ENCODE data around the gene RND3.
A peak's percentile ranks its signal among the peaks of the same experiment; 100 is the strongest.

The RND3 gene

DNA sequence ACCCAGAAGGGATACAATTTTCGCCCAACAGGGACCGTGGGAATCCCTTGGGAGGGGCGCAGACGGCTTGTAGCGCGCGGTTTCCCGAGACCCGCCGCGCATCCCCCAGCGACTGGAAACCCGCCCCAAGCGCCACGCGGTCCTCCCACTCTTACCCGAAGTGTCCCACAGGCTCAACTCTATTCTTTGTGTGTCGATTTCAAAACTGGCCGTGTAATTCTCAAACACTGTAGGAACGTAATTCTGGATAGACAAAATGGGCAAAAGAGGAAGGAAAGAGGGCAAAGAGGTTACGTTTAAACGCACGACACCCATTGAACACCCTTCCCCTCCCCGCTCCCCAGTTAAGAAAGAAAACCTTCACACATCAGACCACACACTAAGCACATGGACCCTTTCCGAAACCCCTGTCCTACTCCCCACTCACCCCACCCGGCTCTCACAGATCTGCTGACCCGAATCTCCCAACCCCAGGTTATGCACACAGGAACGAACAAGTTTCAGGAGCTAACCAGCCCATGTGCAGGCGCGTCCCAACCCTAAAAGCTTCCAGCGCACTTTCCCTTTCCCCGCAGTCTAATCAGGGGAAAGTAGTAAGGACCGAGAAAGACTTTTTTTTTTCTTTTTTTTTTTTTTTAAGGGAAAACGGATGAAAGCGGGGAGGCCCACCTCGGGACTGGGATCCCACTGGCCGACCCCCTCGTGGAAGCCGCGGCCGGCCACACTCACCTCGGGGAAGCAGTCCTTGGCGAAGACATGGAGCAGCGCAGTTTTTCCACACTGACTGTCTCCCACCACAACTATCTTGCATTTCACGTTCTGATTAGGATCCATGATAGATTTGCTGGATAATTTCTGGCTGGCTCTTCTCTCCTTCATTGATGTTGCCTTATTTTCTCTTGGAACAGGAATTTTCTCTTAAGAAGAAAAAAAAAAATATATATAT is 655 bp downstream of the RND3 start:
- DNase-seq (ENCODE audit: extremely low spot score): peak; percentile 34
- peak; percentile 65; the same call in 1 of the 2 replicates for TF ChIP-seq TARDBP (IDR thresholded peaks at IDR 0.05)
- TF ChIP-seq NFRKB (IDR thresholded peaks at IDR 0.05): no peak
- TF ChIP-seq L3MBTL2 (conservative IDR thresholded peaks at IDR 0.05): peak; percentile 37; the same call in 1 of the 2 replicates
- peak; percentile 7; the same call in 1 of the 2 replicates for TF ChIP-seq ZNF384 (IDR thresholded peaks at IDR 0.05)
- POLR2A ChIA-PET: interaction anchor here (0.7 kb wide), 2 partner anchors 79 to 104 kb away, joined by 3 read pairs; no protein-coding TSS in a partner anchor
- CTCF ChIA-PET: interaction anchor here (0.6 to 0.7 kb wide), 2 partner anchors 20 to 264 kb away, joined by 3 to 5 read pairs; no protein-coding TSS in a partner anchor

DNA sequence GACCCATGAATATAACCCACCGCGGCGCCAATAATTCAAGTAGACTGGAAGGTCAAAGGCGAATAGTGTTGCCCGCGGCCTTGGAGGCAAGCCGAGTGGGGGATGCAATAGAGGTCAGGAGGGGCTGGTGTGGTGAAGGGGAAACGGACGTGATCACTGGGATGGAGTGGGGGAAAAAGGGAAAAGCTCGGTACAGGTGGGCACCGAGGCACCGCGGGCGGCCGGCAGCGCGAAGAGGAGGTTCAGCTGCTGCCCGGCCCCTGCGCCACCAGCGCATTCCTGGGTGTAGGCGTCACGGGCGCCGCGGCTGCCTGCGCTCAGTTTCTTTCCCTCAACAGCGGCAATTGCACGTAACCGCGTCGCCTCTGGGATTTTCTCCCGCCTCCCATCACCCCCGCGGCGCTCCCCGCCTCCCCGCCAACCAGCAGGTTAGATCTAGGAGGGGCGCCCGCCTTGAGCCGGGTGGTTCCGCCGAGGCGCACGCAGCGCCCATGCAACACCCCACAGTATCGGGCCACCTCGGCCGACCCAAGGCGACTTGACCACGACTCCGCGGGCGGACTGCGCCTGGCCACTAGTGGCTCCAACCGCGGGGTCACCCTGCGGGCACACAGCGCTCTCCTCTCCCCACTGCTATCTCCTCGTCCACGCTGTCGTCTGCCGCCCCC is 1.5 kb downstream of the RND3 start:
- CTCF ChIA-PET: interaction anchor here (0.9 kb wide), 1 partner anchor 359 kb away, joined by 3 read pairs; no protein-coding TSS in a partner anchor
- TF ChIP-seq ARNT (IDR thresholded peaks at IDR 0.05): 0 out of 2 replicates have a peak, but pooled peaks have one; percentile 5
- TF ChIP-seq ZNF384 (IDR thresholded peaks at IDR 0.05): no peak
- TF ChIP-seq SUZ12 (IDR thresholded peaks at IDR 0.05): no peak
- peak; percentile 57 for DNase-seq (ENCODE audit: extremely low spot score)
- POLR2A ChIA-PET: interaction anchor here (1.2 kb wide), 1 partner anchor 134 kb away, joined by 4 read pairs; no protein-coding TSS in a partner anchor

DNA sequence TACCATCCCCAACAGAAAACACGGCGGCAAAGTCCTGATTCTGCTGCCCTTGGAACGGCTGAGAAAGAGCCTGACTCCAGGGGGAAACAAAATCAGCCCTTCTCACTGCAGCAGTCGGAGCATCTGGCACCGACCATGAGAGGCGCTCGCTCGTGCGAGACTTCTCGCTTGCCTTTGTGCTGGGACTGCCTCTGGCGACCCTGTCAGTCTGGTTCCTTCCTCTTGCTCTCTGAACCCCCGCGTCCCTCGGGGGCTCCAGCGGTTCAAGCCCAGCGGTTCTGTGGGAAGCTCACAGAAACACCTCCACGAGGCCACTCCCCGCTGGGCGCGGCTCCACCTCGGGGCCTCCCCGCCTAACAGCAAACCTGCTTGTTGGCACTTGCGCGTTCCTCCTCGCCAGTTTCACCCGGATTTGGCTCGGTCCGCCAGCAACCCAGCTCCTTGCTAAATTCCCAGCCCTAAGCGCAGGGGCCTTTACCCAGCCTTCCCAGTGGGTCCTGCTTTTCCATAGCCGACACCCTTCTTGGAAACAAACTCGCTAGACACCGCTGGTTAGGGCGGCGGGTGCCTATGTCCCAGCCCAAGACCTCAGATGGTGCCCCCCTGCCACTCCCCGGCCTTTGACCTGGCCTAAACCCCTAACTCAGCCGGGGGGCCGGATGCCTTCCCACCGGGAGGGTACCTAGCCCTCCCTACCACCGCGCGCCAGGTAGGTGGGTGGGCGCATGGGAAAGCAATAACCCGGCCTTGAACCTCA is 2.2 kb downstream of the RND3 start:
- CTCF ChIA-PET: interaction anchor here (0.9 kb wide), 1 partner anchor 358 kb away, joined by 3 read pairs; no protein-coding TSS in a partner anchor
- POLR2A ChIA-PET: interaction anchor here (1.2 kb wide), 1 partner anchor 135 kb away, joined by 4 read pairs; no protein-coding TSS in a partner anchor
- DNase-seq (ENCODE audit: extremely low spot score): peak; percentile 54
- TF ChIP-seq LEF1 (IDR thresholded peaks at IDR 0.05; ENCODE audit: borderline replicate concordance): no peak

DNA sequence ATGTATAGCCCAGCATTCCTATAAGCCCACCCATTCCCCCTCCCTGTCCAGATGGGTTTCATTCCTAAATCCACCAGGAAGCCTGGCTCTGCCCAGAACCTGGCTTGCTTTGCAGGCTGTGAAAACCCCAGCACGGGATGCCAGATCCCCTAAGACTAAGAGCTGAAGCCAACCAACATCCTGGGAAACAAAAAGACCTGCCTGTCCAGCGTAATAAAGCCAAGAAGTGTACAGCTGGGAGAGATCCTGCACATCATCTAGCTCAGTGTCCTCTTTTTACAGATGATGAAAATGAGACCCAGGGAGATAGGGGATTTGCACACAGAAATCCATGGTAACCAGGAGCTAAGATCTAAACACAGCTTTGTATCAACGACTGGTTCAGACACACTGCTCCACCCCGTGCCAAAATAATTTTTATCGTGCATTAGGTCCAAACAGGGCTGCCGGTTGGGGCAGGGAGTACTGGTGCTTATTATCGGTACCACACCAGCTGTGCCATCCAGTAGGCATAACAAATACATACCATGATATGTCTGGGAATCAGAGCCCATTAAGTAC is 2.9 kb downstream of the RND3 start:
- ChIA-PET POLR2A (no interaction called here), CTCF (no interaction called here)
- no peak for TF ChIP-seq SP1 (IDR thresholded peaks at IDR 0.05)
- TF ChIP-seq TARDBP (IDR thresholded peaks at IDR 0.05): no peak
- TF ChIP-seq HDGF (IDR thresholded peaks at IDR 0.05; ENCODE audit: borderline replicate concordance): no peak
- TF ChIP-seq BHLHE40 (IDR thresholded peaks at IDR 0.05; ENCODE audit: borderline replicate concordance): no peak
- no peak for TF ChIP-seq ZNF384 (IDR thresholded peaks at IDR 0.05)
- TF ChIP-seq CTBP1 (IDR thresholded peaks at IDR 0.05; ENCODE audit: borderline replicate concordance): no peak
- TF ChIP-seq, protein P1, sequence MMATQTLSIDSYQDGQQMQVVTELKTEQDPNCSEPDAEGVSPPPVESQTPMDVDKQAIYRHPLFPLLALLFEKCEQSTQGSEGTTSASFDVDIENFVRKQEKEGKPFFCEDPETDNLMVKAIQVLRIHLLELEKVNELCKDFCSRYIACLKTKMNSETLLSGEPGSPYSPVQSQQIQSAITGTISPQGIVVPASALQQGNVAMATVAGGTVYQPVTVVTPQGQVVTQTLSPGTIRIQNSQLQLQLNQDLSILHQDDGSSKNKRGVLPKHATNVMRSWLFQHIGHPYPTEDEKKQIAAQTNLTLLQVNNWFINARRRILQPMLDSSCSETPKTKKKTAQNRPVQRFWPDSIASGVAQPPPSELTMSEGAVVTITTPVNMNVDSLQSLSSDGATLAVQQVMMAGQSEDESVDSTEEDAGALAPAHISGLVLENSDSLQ (IDR thresholded peaks at IDR 0.05): no peak
- TF ChIP-seq NFRKB (IDR thresholded peaks at IDR 0.05): no peak
- TF ChIP-seq ELF4 (IDR thresholded peaks at IDR 0.05): no peak
- TF ChIP-seq FOXK2 (IDR thresholded peaks at IDR 0.05): no peak
- no peak for TF ChIP-seq L3MBTL2 (conservative IDR thresholded peaks at IDR 0.05)
- TF ChIP-seq ARNT (IDR thresholded peaks at IDR 0.05): no peak
- TF ChIP-seq LEF1 (IDR thresholded peaks at IDR 0.05; ENCODE audit: borderline replicate concordance): no peak
- no peak for TF ChIP-seq FOXM1 (IDR thresholded peaks at IDR 0.05; ENCODE audit: borderline replicate concordance)
- no peak for TF ChIP-seq FOXA1 (IDR thresholded peaks at IDR 0.05)
- TF ChIP-seq SUZ12 (IDR thresholded peaks at IDR 0.05): no peak
- DNase-seq (ENCODE audit: extremely low spot score): no peak

DNA sequence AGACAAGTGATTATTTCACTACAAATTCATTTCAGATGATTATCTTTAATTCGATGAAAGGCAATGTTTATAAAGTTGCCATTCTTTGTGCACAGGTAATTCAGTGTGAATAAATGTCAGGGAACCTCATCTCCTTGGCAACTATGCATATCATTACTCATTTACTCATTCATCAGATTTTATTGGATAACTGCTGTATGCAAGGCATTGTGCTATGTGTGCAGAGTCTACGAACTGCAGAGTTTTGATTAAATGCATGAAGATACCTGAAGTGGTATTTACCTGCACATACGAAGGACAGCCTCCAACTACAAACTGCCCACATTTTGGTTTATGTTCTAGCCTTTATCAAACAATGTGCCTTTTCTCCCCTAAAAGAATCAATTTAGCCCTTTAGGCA is 3.5 kb downstream of the RND3 start:
- no peak for DNase-seq (ENCODE audit: extremely low spot score)
- POLR2A ChIA-PET: no interaction called here
- no peak for TF ChIP-seq NFRKB (IDR thresholded peaks at IDR 0.05)
- TF ChIP-seq SP1 (IDR thresholded peaks at IDR 0.05): no peak
- no peak for TF ChIP-seq FOXK2 (IDR thresholded peaks at IDR 0.05)
- TF ChIP-seq, protein P1 (IDR thresholded peaks at IDR 0.05): no peak
- CTCF ChIA-PET: no interaction called here

DNA sequence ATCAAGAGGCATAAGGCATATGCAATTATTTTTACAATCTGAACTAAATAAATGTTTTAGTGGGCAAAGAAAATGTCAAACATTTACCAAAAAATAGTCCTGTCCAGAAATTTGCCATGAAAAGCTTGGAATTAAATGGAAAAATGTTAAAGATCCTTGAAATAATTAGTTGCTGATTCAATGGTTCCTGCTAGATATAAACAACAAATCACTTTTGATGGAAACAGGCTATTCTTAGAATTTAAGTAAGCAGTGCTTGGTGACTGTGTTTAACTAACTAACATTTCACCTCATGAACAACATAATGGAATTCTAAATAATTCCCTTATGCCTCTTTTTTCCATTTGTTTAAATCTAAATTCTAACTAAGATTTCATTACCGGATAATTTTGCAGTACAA is 3.9 kb downstream of the RND3 start:
- no peak for TF ChIP-seq ZNF384 (IDR thresholded peaks at IDR 0.05)
- no peak for TF ChIP-seq LEF1 (IDR thresholded peaks at IDR 0.05; ENCODE audit: borderline replicate concordance)
- no peak for TF ChIP-seq NFRKB (IDR thresholded peaks at IDR 0.05)
- TF ChIP-seq L3MBTL2 (conservative IDR thresholded peaks at IDR 0.05): no peak
- TF ChIP-seq TARDBP (IDR thresholded peaks at IDR 0.05): no peak
- TF ChIP-seq ARNT (IDR thresholded peaks at IDR 0.05): no peak
- TF ChIP-seq FOXA1 (IDR thresholded peaks at IDR 0.05): no peak
- no peak for TF ChIP-seq SP1 (IDR thresholded peaks at IDR 0.05)
- TF ChIP-seq ELF4 (IDR thresholded peaks at IDR 0.05): no peak; the same call in 1 of the 2 replicates
- TF ChIP-seq FOXK2 (IDR thresholded peaks at IDR 0.05): no peak
- TF ChIP-seq FOXM1 (IDR thresholded peaks at IDR 0.05; ENCODE audit: borderline replicate concordance): no peak
- no peak for TF ChIP-seq BHLHE40 (IDR thresholded peaks at IDR 0.05; ENCODE audit: borderline replicate concordance)
- TF ChIP-seq CTBP1 (IDR thresholded peaks at IDR 0.05; ENCODE audit: borderline replicate concordance): no peak
- TF ChIP-seq HDGF (IDR thresholded peaks at IDR 0.05; ENCODE audit: borderline replicate concordance): no peak
- TF ChIP-seq SUZ12 (IDR thresholded peaks at IDR 0.05): no peak
- TF ChIP-seq, protein P1 (IDR thresholded peaks at IDR 0.05): no peak
- POLR2A ChIA-PET: no interaction called here
- DNase-seq (ENCODE audit: extremely low spot score): no peak
- CTCF ChIA-PET: no interaction called here
